Measurements from ENCODE around the gene RRP7A.

DNA sequence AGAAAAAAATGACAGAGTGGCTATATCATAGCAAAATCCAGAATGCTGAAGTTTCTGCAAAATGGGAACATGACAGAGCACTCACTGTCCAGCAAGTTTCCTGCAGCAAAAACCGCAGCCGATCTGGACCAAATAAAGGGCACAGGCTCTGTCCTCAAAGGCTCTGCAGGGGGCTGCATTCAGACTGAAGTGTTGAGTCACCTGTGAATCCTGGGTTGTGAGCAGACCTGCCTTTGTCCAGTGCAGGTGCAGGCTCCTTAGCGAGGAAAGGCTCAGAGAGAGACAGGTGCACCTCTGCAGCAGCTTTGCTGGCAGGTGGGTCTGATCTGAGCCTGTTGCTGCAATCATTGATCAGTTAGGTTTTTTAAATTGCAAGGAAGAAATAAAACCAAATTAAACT is 58.1 kb downstream of the RRP7A start:
- TF ChIP-seq, protein P1, sequence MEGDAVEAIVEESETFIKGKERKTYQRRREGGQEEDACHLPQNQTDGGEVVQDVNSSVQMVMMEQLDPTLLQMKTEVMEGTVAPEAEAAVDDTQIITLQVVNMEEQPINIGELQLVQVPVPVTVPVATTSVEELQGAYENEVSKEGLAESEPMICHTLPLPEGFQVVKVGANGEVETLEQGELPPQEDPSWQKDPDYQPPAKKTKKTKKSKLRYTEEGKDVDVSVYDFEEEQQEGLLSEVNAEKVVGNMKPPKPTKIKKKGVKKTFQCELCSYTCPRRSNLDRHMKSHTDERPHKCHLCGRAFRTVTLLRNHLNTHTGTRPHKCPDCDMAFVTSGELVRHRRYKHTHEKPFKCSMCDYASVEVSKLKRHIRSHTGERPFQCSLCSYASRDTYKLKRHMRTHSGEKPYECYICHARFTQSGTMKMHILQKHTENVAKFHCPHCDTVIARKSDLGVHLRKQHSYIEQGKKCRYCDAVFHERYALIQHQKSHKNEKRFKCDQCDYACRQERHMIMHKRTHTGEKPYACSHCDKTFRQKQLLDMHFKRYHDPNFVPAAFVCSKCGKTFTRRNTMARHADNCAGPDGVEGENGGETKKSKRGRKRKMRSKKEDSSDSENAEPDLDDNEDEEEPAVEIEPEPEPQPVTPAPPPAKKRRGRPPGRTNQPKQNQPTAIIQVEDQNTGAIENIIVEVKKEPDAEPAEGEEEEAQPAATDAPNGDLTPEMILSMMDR (IDR thresholded peaks at IDR 0.05): no peak
- no peak for TF ChIP-seq POLR2AphosphoS5 (IDR thresholded peaks at IDR 0.05)
- TF ChIP-seq POLR2A (IDR thresholded peaks at IDR 0.05; ENCODE audit: low read depth): no peak

Measured in esophagus muscularis mucosa (tissue), 3 donors.